HepG2 (cell line): ENCODE results near the gene TTC5. TPM values are rescaled to one million over a fixed set of nuclear protein-coding genes. Genes with fewer than 3 reads are reported as not detected.

Experiments used
- GTF2F1 ChIP-seq: fragments of 150-350 bp; IDR thresholded peaks from 2 replicates; pipeline ENCODE4 v1.6.1; 2014; ENCODE audit warnings: low read length
- KAT2B ChIP-seq: fragments of 150-350 bp; IDR thresholded peaks from 2 replicates; pipeline ENCODE4 v1.6.1; 2014; ENCODE audit warnings: low read depth, low read length, borderline replicate concordance
- MAFF ChIP-seq: IDR thresholded peaks from 2 replicates; pipeline ENCODE4 v1.6.1; 2011; ENCODE audit warnings: low read depth, low read length, improper control_type of control experiment
- MEIS2 ChIP-seq: sonication (generic); formaldehyde crosslinking; IDR thresholded peaks from 2 replicates; pipeline ENCODE4 v1.9.0; 2021; ENCODE audit warnings: mild to moderate bottlenecking, missing genetic modification reagents
- NFRKB ChIP-seq: fragments of 450-650 bp; IDR thresholded peaks from 2 replicates; pipeline ENCODE4 v1.6.1; 2017
- SMAD3 ChIP-seq: sonication (generic); formaldehyde crosslinking; IDR thresholded peaks from 2 replicates; pipeline ENCODE4 v1.4.0; 2020; ENCODE audit warnings: missing genetic modification reagents
- SNAPC2 ChIP-seq: sonication (generic); formaldehyde crosslinking; IDR thresholded peaks from 2 replicates; pipeline ENCODE4 v1.8.1; 2022; ENCODE audit warnings: mild to moderate bottlenecking, missing genetic modification reagents
- SRSF9 ChIP-seq: fragments of 200-400 bp; formaldehyde crosslinking; IDR thresholded peaks from 2 replicates; pipeline ENCODE4 v1.6.1; 2018; ENCODE audit warnings: borderline replicate concordance, mild to moderate bottlenecking, low read depth, low read length; ENCODE audit not compliant: insufficient read depth, poor library complexity, severe bottlenecking
- ZBTB3 ChIP-seq: sonication (generic); formaldehyde crosslinking; IDR thresholded peaks from 2 replicates; pipeline ENCODE4 v1.4.0; 2020; ENCODE audit warnings: low read depth, mild to moderate bottlenecking, moderate library complexity, missing genetic modification reagents, borderline replicate concordance
- ZNF138 ChIP-seq: sonication (generic); formaldehyde crosslinking; IDR thresholded peaks from 2 replicates; pipeline ENCODE4 v1.5.0; 2020; ENCODE audit warnings: mild to moderate bottlenecking, low read depth, missing genetic modification reagents
- ZNF225 ChIP-seq: sonication (generic); formaldehyde crosslinking; IDR thresholded peaks from 2 replicates; pipeline ENCODE4 v1.4.0; 2020; ENCODE audit warnings: mild to moderate bottlenecking, missing genetic modification reagents
- ZNF367 ChIP-seq: sonication (generic); formaldehyde crosslinking; IDR thresholded peaks from 2 replicates; pipeline ENCODE4 v1.4.0; 2020; ENCODE audit warnings: missing genetic modification reagents, borderline replicate concordance
- ZNF562 ChIP-seq: sonication (generic); formaldehyde crosslinking; IDR thresholded peaks from 2 replicates; pipeline ENCODE4 v1.8.0; 2022; ENCODE audit warnings: missing genetic modification reagents, borderline replicate concordance
- ZNF772 ChIP-seq: sonication (generic); formaldehyde crosslinking; IDR thresholded peaks from 2 replicates; pipeline ENCODE4 v1.5.0; 2020; ENCODE audit warnings: mild to moderate bottlenecking, missing genetic modification reagents
- polyA plus RNA-seq, 8 experiments: library from polyadenylated mRNA; depleted of rRNA in 3 of 8; stranded (reverse) in 7 of 8; unstranded in 1 of 8; fragments of >200 nt; fragmentation: Illumina TruSeq in 4 of 8; extraction: Trizol in 4 of 8; gene quantifications; 2 replicates each; pipeline versions ENCODE4 v1.2.1 to v1.2.3, GENCODE V29; 2011 to 2016; ENCODE audit warnings: low read depth in 4 of 8, missing spikeins in 1 of 8, mixed read lengths in 1 of 8; ENCODE audit not compliant: insufficient read depth in 1 of 8
- total RNA-seq, 5 experiments: library from RNA; depleted of rRNA; stranded (reverse); fragments of >200 nt; fragmentation: Illumina TruSeq; extraction: Trizol; gene quantifications; 2 replicates each; pipeline ENCODE4 v1.2.3, GENCODE V29; 2016; ENCODE audit warnings: low read depth in 1 of 5
- TF ChIP-seq, protein P1 (sequence below): sonication (generic); formaldehyde crosslinking; conservative IDR thresholded peaks from 2 replicates; pipeline ENCODE4 v1.4.0; 2020; ENCODE audit warnings: missing genetic modification reagents
- TF ChIP-seq, protein P2 (sequence below): sonication (generic); formaldehyde crosslinking; IDR thresholded peaks from 2 replicates; pipeline ENCODE4 v1.4.0; 2020; ENCODE audit warnings: missing genetic modification reagents, borderline replicate concordance
- TF ChIP-seq, protein P3 (sequence below): IDR thresholded peaks from 2 replicates; pipeline ENCODE4 v1.6.1; 2016
- TF ChIP-seq, protein P4 (sequence below): sonication (generic); formaldehyde crosslinking; IDR thresholded peaks from 2 replicates; pipeline ENCODE4 v1.4.0; 2020; ENCODE audit warnings: mild to moderate bottlenecking, missing genetic modification reagents, borderline replicate concordance

TTC5 gene
- total and polyA plus RNA-seq, 2 of the 13 experiments (the other 11 are each of a cell fraction or from before 2014, with no cell fraction given), result 8.7 to 28.5 TPM

DNA sequence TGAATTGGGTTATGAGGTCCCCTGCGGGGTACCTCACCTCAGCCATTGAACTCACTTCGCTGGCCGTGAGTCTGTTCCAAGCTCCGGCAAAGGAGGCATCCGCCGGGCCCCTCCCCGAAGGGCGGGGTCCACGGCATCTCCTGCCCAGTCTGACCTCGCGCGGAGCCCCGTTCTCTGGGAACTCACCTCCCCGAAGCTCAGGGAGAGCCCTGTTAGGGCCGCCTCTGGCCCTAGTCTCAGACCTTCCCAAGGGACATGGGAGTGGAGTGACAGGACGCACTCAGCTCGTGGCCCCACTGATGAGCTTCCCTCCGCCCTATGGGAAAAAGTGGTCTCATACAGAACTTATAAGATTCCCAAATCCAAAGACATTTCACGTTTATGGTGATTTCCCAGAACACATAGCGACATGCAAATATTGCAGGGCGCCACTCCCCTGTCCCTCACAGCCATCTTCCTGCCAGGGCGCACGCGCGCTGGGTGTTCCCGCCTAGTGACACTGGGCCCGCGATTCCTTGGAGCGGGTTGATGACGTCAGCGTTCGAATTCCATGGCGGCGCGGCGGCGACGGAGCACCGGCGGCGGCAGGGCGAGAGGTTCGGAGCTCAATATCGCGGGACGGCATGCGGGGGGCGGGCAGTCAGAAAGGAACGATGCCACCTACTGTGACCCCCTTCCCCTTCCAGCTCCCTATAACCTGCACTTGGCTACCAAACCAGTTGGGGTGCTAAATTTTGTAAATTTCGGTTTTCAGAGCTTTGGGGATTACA, 37.5 kb upstream of the TTC5 start, which contains the start of gene PARP2 (continued):
- TF ChIP-seq MEIS2 (CRISPR knock-in tag) (peak; percentile 83), ZNF138 (CRISPR knock-in tag) (0 out of 2 replicates have a peak, but pooled peaks have one; percentile 33), ZNF772 (CRISPR knock-in tag) (peak; percentile 90), SMAD3 (CRISPR knock-in tag) (peak; percentile 92), NFRKB (no peak), KAT2B (no peak), ZNF562 (CRISPR knock-in tag) (no peak), ZBTB3 (CRISPR knock-in tag) (peak; percentile 89), MAFF (0 out of 2 replicates have a peak, but pooled peaks have one; percentile 14), GTF2F1 (peak; percentile 94), SRSF9 (no peak), ZNF367 (CRISPR knock-in tag) (no peak), ZNF225 (CRISPR knock-in tag) (peak; percentile 72; the same call in 1 of the 2 replicates), SNAPC2 (peak; percentile 100)
- TF ChIP-seq, protein P1, sequence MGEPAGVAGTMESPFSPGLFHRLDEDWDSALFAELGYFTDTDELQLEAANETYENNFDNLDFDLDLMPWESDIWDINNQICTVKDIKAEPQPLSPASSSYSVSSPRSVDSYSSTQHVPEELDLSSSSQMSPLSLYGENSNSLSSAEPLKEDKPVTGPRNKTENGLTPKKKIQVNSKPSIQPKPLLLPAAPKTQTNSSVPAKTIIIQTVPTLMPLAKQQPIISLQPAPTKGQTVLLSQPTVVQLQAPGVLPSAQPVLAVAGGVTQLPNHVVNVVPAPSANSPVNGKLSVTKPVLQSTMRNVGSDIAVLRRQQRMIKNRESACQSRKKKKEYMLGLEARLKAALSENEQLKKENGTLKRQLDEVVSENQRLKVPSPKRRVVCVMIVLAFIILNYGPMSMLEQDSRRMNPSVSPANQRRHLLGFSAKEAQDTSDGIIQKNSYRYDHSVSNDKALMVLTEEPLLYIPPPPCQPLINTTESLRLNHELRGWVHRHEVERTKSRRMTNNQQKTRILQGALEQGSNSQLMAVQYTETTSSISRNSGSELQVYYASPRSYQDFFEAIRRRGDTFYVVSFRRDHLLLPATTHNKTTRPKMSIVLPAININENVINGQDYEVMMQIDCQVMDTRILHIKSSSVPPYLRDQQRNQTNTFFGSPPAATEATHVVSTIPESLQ, result no peak
- TF ChIP-seq, protein P2, sequence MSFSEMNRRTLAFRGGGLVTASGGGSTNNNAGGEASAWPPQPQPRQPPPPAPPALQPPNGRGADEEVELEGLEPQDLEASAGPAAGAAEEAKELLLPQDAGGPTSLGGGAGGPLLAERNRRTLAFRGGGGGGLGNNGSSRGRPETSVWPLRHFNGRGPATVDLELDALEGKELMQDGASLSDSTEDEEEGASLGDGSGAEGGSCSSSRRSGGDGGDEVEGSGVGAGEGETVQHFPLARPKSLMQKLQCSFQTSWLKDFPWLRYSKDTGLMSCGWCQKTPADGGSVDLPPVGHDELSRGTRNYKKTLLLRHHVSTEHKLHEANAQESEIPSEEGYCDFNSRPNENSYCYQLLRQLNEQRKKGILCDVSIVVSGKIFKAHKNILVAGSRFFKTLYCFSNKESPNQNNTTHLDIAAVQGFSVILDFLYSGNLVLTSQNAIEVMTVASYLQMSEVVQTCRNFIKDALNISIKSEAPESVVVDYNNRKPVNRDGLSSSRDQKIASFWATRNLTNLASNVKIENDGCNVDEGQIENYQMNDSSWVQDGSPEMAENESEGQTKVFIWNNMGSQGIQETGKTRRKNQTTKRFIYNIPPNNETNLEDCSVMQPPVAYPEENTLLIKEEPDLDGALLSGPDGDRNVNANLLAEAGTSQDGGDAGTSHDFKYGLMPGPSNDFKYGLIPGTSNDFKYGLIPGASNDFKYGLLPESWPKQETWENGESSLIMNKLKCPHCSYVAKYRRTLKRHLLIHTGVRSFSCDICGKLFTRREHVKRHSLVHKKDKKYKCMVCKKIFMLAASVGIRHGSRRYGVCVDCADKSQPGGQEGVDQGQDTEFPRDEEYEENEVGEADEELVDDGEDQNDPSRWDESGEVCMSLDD (CRISPR knock-in tag), result peak; percentile 68; the same call in 1 of the 2 replicates
- TF ChIP-seq, protein P3, sequence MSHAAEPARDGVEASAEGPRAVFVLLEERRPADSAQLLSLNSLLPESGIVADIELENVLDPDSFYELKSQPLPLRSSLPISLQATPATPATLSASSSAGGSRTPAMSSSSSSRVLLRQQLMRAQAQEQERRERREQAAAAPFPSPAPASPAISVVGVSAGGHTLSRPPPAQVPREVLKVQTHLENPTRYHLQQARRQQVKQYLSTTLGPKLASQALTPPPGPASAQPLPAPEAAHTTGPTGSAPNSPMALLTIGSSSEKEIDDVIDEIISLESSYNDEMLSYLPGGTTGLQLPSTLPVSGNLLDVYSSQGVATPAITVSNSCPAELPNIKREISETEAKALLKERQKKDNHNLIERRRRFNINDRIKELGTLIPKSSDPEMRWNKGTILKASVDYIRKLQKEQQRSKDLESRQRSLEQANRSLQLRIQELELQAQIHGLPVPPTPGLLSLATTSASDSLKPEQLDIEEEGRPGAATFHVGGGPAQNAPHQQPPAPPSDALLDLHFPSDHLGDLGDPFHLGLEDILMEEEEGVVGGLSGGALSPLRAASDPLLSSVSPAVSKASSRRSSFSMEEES (CRISPR knock-in tag), result peak; percentile 66
- TF ChIP-seq, protein P4, sequence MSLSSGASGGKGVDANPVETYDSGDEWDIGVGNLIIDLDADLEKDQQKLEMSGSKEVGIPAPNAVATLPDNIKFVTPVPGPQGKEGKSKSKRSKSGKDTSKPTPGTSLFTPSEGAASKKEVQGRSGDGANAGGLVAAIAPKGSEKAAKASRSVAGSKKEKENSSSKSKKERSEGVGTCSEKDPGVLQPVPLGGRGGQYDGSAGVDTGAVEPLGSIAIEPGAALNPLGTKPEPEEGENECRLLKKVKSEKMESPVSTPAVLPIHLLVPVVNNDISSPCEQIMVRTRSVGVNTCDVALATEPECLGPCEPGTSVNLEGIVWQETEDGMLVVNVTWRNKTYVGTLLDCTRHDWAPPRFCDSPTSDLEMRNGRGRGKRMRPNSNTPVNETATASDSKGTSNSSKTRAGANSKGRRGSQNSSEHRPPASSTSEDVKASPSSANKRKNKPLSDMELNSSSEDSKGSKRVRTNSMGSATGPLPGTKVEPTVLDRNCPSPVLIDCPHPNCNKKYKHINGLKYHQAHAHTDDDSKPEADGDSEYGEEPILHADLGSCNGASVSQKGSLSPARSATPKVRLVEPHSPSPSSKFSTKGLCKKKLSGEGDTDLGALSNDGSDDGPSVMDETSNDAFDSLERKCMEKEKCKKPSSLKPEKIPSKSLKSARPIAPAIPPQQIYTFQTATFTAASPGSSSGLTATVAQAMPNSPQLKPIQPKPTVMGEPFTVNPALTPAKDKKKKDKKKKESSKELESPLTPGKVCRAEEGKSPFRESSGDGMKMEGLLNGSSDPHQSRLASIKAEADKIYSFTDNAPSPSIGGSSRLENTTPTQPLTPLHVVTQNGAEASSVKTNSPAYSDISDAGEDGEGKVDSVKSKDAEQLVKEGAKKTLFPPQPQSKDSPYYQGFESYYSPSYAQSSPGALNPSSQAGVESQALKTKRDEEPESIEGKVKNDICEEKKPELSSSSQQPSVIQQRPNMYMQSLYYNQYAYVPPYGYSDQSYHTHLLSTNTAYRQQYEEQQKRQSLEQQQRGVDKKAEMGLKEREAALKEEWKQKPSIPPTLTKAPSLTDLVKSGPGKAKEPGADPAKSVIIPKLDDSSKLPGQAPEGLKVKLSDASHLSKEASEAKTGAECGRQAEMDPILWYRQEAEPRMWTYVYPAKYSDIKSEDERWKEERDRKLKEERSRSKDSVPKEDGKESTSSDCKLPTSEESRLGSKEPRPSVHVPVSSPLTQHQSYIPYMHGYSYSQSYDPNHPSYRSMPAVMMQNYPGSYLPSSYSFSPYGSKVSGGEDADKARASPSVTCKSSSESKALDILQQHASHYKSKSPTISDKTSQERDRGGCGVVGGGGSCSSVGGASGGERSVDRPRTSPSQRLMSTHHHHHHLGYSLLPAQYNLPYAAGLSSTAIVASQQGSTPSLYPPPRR (CRISPR knock-in tag), result peak; percentile 71
